Neural progenitor cell (in vitro differentiated cells): ENCODE results near the gene REG4.

ENCODE experiments used
- EZH2 ChIP-seq: fragments of 200-600 bp; sonication (generic); IDR thresholded peaks from 2 replicates; pipeline ENCODE4 v1.6.1; 2017; ENCODE audit warnings: antibody characterized with exemption, mild to moderate bottlenecking, moderate library complexity
- EZH2phosphoT487 ChIP-seq: fragments of 200-600 bp; sonication (generic); IDR thresholded peaks from 2 replicates; pipeline ENCODE4 v1.6.1; 2017; ENCODE audit warnings: antibody characterized with exemption
- TF ChIP-seq, protein P1 (sequence below): fragments of 200-600 bp; sonication (generic); IDR thresholded peaks from 2 replicates; pipeline ENCODE4 v1.5.1; 2017; ENCODE audit warnings: antibody characterized with exemption, mild to moderate bottlenecking

- TF ChIP-seq, protein P1, sequence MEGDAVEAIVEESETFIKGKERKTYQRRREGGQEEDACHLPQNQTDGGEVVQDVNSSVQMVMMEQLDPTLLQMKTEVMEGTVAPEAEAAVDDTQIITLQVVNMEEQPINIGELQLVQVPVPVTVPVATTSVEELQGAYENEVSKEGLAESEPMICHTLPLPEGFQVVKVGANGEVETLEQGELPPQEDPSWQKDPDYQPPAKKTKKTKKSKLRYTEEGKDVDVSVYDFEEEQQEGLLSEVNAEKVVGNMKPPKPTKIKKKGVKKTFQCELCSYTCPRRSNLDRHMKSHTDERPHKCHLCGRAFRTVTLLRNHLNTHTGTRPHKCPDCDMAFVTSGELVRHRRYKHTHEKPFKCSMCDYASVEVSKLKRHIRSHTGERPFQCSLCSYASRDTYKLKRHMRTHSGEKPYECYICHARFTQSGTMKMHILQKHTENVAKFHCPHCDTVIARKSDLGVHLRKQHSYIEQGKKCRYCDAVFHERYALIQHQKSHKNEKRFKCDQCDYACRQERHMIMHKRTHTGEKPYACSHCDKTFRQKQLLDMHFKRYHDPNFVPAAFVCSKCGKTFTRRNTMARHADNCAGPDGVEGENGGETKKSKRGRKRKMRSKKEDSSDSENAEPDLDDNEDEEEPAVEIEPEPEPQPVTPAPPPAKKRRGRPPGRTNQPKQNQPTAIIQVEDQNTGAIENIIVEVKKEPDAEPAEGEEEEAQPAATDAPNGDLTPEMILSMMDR: no peak
- TF ChIP-seq EZH2 (no peak), EZH2phosphoT487 (no peak)
Observed at GRCh38 chr1:119805247-119805646, 6.0 kb downstream of the REG4 start.
